ENCODE measurements around the gene NHSL2.
"Not testable (repeated sequence)": the region's sequence is repeated elsewhere in the genome, so short reads cannot be mapped to it uniquely, and the experiment has no call there.

The NHSL2 gene

GRCh38 chrX:71923516-71923915 is 12.9 kb downstream of the NHSL2 start:
- DNase-seq (ENCODE audit: low spot score), result peak; percentile 49

- DNase-seq (ENCODE audit: low spot score), result no peak
Measured at GRCh38 chrX:71927040-71927439, 16.4 kb downstream of the NHSL2 start.

GRCh38 chrX:71928856-71929255 is 18.2 kb downstream of the NHSL2 start:
- DNase-seq (ENCODE audit: low spot score), result no peak

GRCh38 chrX:71930298-71930697 is 19.7 kb downstream of the NHSL2 start:
- no peak for DNase-seq (ENCODE audit: low spot score)

GRCh38 chrX:71935476-71935875 is 24.8 kb downstream of the NHSL2 start:
- no peak for DNase-seq (ENCODE audit: low spot score)

- no peak for DNase-seq (ENCODE audit: low spot score)
Measured at GRCh38 chrX:71936632-71937031, 26.0 kb downstream of the NHSL2 start.

GRCh38 chrX:71938371-71938770 is 27.7 kb downstream of the NHSL2 start:
- DNase-seq (ENCODE audit: low spot score), result no peak

- no peak for DNase-seq (ENCODE audit: low spot score)
Measured at GRCh38 chrX:71941145-71941544, 30.5 kb downstream of the NHSL2 start.

GRCh38 chrX:71941776-71942175 is 31.1 kb downstream of the NHSL2 start:
- peak; percentile 85 for DNase-seq (ENCODE audit: low spot score)

GRCh38 chrX:71944369-71944768 is 33.7 kb downstream of the NHSL2 start:
- no peak for DNase-seq (ENCODE audit: low spot score)

- no peak for DNase-seq (ENCODE audit: low spot score)
Measured at GRCh38 chrX:71945237-71945805, 34.7 kb downstream of the NHSL2 start.

GRCh38 chrX:71949363-71949762 is 38.7 kb downstream of the NHSL2 start:
- DNase-seq (ENCODE audit: low spot score), result no peak

- DNase-seq (ENCODE audit: low spot score), result no peak
Measured at GRCh38 chrX:71949844-71950445, 39.3 kb downstream of the NHSL2 start.

GRCh38 chrX:71953391-71953790 is 42.7 kb downstream of the NHSL2 start:
- DNase-seq (ENCODE audit: low spot score), result no peak

- no peak for DNase-seq (ENCODE audit: low spot score)
Measured at GRCh38 chrX:71953946-71954345, 43.3 kb downstream of the NHSL2 start.

- no peak for DNase-seq (ENCODE audit: low spot score)
Measured at GRCh38 chrX:71954458-71954857, 43.8 kb downstream of the NHSL2 start.

GRCh38 chrX:71955530-71956120 is 45.0 kb downstream of the NHSL2 start:
- DNase-seq (ENCODE audit: low spot score), result no peak

- DNase-seq (ENCODE audit: low spot score), result no peak
Measured at GRCh38 chrX:71958281-71958675, 47.6 kb downstream of the NHSL2 start.

GRCh38 chrX:71964184-71964583 is 53.5 kb downstream of the NHSL2 start:
- not testable (repeated sequence) for DNase-seq (ENCODE audit: low spot score)

- no peak for DNase-seq (ENCODE audit: low spot score)
Measured at GRCh38 chrX:71974916-71975315, 64.3 kb downstream of the NHSL2 start.

GRCh38 chrX:71976753-71977152 is 66.1 kb downstream of the NHSL2 start:
- no peak for DNase-seq (ENCODE audit: low spot score)

- no peak for DNase-seq (ENCODE audit: low spot score)
Measured at GRCh38 chrX:71978164-71978563, 67.5 kb downstream of the NHSL2 start.

- DNase-seq (ENCODE audit: low spot score), result peak; percentile 59
Measured at GRCh38 chrX:71989768-71990426, 79.3 kb downstream of the NHSL2 start.
